Cardiac fibroblast (primary cell): Measurements from ENCODE around the gene AJUBA.
"Not testable (repeated sequence)": the region's sequence is repeated elsewhere in the genome, so short reads cannot be mapped to it uniquely, and the experiment has no call there.

Experiments used
- DNase-seq, 2 donors: peaks; one replicate each; pipeline versions ENCODE4 v3.0.0 to v3.0.0-alpha.2; 2010; ENCODE audit warnings: low read depth in 2 of 2
- H3K4me3 ChIP-seq, 2 donors: replicated peaks in 1 of 2; 1 replicate in 1 of 2; 2 replicates in 1 of 2; pipeline ENCODE4 v1.5.1; 2011; ENCODE audit warnings: low read depth in 2 of 2, low read length in 2 of 2, mild to moderate bottlenecking in 2 of 2, moderate library complexity in 1 of 2
- TF ChIP-seq, protein P1 (sequence below): IDR thresholded peaks from one replicate; pipeline ENCODE4 v1.5.1; 2011; ENCODE audit warnings: low read depth, mild to moderate bottlenecking, low read length, inconsistent platforms

AJUBA gene

DNA sequence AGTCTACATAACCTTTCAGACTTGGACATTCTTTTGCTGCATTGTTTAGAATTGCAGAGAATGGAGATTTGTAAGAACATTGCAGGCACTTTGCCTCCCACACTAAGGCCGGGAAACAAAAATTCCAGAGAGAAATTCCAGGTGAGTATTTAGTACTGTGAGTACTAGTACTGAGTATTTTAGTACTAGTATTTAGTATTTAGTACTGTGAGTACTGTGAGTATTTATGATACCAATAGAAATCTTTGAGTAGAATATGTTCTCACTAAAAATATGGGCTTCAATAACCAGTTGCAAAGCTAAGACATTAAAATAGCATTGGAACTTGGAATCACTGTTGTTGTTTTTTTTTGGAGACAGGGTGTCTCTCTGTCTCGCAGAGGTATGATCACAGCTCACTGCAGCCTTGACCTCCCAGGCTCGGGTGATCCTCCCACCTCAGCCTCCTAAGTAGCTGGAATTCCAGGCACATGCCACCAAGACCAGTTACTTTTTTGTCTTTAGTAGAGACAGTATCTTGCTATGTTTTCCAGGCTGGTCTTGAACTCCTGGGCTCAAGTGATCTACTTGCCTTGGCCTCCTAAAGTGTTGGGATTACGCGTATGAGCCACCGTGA is 20.2 kb downstream of the AJUBA start:
- TF ChIP-seq, protein P1, sequence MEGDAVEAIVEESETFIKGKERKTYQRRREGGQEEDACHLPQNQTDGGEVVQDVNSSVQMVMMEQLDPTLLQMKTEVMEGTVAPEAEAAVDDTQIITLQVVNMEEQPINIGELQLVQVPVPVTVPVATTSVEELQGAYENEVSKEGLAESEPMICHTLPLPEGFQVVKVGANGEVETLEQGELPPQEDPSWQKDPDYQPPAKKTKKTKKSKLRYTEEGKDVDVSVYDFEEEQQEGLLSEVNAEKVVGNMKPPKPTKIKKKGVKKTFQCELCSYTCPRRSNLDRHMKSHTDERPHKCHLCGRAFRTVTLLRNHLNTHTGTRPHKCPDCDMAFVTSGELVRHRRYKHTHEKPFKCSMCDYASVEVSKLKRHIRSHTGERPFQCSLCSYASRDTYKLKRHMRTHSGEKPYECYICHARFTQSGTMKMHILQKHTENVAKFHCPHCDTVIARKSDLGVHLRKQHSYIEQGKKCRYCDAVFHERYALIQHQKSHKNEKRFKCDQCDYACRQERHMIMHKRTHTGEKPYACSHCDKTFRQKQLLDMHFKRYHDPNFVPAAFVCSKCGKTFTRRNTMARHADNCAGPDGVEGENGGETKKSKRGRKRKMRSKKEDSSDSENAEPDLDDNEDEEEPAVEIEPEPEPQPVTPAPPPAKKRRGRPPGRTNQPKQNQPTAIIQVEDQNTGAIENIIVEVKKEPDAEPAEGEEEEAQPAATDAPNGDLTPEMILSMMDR, result no peak
- DNase-seq, result no peak
- H3K4me3 ChIP-seq, result no peak overlapping the region

DNA sequence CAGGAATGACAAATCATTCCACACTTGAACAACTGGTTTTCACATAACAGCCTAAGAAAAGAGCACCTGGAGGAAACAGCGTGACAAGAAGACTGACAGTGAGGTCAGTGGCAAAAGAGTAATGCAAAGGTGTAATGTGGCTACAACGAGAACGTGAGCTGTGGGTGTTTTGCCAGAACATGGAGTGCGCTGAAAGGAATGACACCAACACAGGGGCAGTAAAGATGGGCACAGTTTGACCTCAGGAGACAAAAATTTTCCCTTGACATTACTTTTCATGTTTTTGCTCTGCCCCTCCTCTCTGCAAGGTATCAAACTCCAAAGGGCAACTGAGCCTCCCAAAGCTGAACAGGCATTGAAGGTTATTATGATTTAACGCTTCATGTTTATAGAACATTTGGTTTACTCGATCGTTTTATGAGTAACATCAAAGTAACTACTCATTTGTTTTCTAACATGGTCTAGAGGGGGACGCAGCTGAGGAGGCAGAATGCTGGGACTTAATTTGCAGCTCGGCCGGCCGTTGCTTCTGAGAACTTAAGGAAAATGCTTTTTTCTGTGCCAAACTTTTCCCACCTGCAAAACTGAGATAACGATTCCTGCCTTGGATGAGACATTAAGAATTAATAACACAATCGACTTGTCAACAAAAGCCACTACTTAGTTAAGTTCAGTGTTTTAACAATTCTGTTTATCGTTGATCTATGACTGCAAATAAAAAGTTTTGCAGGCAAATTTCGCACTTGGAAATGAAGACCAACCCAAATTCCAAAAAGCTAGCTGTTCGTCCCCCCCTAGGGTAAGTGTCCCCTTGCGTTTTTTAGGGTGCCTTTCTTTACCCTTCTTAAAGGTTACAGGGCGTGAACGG is 26.4 kb downstream of the AJUBA start:
- peak overlapping the region; percentile 66 to 70 for H3K4me3 ChIP-seq
- TF ChIP-seq, protein P1, result no peak
- DNase-seq, result no peak

DNA sequence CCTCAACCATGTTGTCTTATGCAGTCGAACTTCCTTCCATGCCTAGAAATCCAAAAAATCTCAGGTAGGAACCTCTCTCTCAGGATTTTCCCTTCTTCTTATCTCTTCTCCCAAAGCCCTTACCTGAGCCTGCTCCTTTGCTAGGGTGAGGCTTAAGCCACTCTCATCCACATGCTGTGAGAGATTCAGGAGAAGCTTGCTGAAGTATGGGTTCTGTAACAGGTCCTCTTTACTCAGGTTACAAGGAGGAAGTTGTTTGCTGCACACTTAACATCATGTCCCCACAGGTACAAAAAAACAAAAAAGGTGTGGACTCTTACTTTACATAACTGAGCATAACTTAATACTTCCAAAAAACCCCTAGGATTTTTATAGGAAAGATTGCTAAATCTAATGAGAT is 29.9 kb downstream of the AJUBA start:
- H3K4me3 ChIP-seq, result no peak overlapping the region
- no peak for DNase-seq
- TF ChIP-seq, protein P1, result no peak

DNA sequence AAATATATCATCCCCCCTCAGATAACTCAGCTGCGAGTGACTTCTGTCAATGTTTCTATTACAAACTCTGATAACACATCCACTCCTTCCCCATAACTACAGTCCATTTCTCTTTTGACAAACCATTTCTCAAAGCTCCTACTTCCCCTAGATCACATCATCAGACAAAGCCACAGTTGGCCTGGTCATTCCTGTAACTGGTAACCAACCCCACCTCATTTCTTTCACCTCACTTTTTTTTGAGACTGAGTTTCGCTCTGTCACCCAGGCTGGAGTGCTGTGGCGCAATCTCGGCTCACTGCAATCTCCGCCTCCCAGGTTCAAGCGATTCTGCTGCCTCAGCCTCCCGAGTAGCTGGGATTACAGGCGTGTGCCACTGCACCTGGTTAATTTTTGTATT is 30.6 kb downstream of the AJUBA start:
- H3K4me3 ChIP-seq, DNase-seq: not testable (repeated sequence)

DNA sequence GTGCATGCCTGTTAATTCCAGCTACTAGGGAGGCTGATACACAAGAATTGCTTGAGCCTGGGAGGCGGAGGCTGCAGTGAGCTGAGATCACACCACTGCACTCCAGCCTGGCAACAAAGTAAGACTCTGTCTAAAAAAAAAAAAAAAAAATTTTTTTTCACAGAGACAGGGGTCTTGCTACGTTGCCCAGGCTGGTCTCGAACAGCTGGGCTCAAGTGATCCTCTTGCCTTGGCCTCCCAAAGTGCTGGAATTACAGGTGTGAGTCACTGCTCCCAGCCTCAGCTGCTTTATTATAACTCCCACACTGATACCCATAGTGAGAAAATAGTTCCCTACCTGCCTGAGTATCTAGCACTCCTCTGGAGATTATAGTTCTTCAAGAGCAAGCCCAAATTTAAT is 36.7 kb downstream of the AJUBA start:
- TF ChIP-seq, protein P1, result no peak
- H3K4me3 ChIP-seq, result no peak overlapping the region
- no peak for DNase-seq

DNA sequence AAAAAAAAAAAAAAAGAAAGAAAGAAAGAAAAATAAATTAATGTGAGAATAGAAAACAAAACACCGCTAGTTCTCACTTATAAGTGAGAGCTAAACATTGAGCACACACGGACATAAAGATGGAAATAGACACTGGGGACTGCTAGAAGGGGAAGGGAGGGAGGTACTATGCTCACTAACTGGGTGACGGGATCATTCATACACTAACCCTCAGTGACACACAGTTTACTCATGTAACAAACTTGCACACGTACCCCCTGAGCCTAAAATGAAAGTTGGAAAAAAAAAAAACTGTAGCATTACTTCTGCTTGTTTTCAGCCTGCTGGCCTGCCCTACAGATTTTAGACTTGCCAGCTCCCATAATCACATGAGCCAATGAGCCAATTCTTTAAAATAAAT is 42.7 kb downstream of the AJUBA start:
- TF ChIP-seq, protein P1, result no peak
- peak in 1 of 2 donors; percentile 74 for DNase-seq
- no peak overlapping the region for H3K4me3 ChIP-seq

DNA sequence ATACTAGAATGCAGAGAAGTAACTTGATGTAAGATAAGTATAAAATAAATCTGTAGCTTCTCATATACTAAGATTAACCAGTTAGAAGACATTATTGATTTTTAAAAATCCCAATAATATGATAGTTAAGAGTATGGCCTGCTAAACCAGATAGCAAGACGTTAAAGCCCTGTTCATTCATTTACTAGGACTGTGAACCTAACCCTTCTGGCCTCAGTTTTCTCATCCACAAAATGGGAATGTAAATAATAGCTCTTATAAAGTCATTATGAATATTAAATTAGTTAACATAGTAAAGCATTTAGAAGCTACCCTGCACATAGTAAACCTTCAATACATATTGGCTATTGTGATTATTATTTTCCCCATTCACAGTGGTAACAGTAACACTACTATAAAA is 47.2 kb downstream of the AJUBA start:
- H3K4me3 ChIP-seq, result no peak overlapping the region
- TF ChIP-seq, protein P1, result no peak
- no peak for DNase-seq
